ENCODE results near the gene FOXQ1. TPM values are rescaled to one million over a fixed set of nuclear protein-coding genes. Genes with fewer than 3 reads are reported as not detected.

FOXQ1 gene
- total and polyA plus RNA-seq, 10 of the 15 experiments (the other 5 are each of a cell fraction or from before 2014, with no cell fraction given) = 0.08 TPM; not detected in 9

DNA sequence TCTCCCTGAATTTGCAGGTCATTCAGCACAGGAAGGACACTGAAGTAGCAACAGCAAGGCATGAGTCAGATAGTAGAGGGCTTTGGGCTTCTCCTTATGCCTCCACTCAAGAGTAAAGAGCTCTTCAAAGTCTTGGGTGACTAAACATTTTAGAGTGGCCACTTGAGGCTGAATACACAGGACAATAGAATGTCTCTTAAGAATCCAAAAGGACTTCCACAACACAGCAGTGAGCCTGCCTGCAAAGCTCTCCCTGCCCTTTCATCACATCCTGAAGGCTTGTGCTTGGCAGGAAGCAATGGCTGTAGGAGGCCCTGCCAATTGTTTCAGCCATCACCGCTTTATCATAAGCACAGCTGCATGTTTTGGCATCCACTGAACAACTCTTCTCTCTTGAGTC is 36.8 kb downstream of the FOXQ1 start:
- H3K27me3 ChIP-seq (replicated peaks in 1 of 2; ENCODE audit: control insufficient read depth in 2 of 2, insufficient read depth in 2 of 2, low read length in 1 of 2) = no peaks in the 10 kb centered on the region; a peak in 2 of 4 replicates
- TF ChIP-seq SP1 (IDR thresholded peaks at IDR 0.05; ENCODE audit: low read depth, low read length) (no peak), SUPT20H (IDR thresholded peaks at IDR 0.05; ENCODE audit: borderline replicate concordance, control insufficient read depth, low read depth, low read length) (no peak), PAX8 (IDR thresholded peaks at IDR 0.05) (no peak), BHLHE40 (IDR thresholded peaks at IDR 0.05; ENCODE audit: borderline replicate concordance in 1 of 2, low read depth in 2 of 2, low read length in 1 of 2) (no peak), TBL1XR1 (IDR thresholded peaks at IDR 0.05; ENCODE audit: low read depth, low read length) (no peak)
- no peak overlapping the region for H2AFZ ChIP-seq (ENCODE audit: control insufficient read depth, low read depth, low read length)
- SMC1A ChIA-PET (ENCODE audit: uncharacterized antibody, unreplicated experiment) = interaction anchor here (0.6 kb wide), 1 partner anchor 424 kb away, joined by 3 read pairs; no protein-coding TSS in a partner anchor
- ATAC-seq (no peak), FAIRE-seq (no peak), DNase-seq (ENCODE audit: low read depth, low spot score) (no peak)
- intact Hi-C loops (cut with micrococcal nuclease; ENCODE audit: unreplicated experiment) (no loop called here), in situ Hi-C loops (cut with MboI) (no loop called here)
- RAD21 ChIA-PET (ENCODE audit: unreplicated experiment) = no interaction called here
- no peaks in the 10 kb centered on the region for H3K36me3 ChIP-seq (ENCODE audit: control insufficient read depth in 2 of 2, insufficient read depth in 2 of 2, low read length in 1 of 2)
- no peak overlapping the region for H3K4me3 ChIP-seq
- no peak overlapping the region for H3K9ac ChIP-seq (ENCODE audit: control insufficient read depth, insufficient read depth, low read length)
- H3K79me2 ChIP-seq (ENCODE audit: control insufficient read depth, insufficient read depth, low read length) = no peaks in the 10 kb centered on the region
- H4K20me1 ChIP-seq (ENCODE audit: control insufficient read depth, insufficient read depth) = no peaks in the 10 kb centered on the region
- CTCF ChIA-PET = no interaction called here
- peaks cover 3% of the 10 kb centered on the region; the same call in 2 of the 3 replicates for H3K9me3 ChIP-seq (replicated peaks; ENCODE audit: control insufficient read depth, insufficient read depth, low read length)
- H3K27ac ChIP-seq (ENCODE audit: control insufficient read depth, insufficient read depth) = no peak overlapping the region
- POLR2A ChIA-PET = no interaction called here
- WGBS (ENCODE audit: insufficient coverage, insufficient replicate concordance, low lambda C conversion rate, missing lambda C conversion rate) = 86% methylated on average over 1 of the region's 1 CpG
- no TSS peak for BruUV-seq (replicated peaks)
- no peak overlapping the region for H3K4me2 ChIP-seq (ENCODE audit: control insufficient read depth, insufficient read depth)
- no peaks in the 10 kb centered on the region for H3K4me1 ChIP-seq (ENCODE audit: control insufficient read depth, insufficient read depth, low read length)

DNA sequence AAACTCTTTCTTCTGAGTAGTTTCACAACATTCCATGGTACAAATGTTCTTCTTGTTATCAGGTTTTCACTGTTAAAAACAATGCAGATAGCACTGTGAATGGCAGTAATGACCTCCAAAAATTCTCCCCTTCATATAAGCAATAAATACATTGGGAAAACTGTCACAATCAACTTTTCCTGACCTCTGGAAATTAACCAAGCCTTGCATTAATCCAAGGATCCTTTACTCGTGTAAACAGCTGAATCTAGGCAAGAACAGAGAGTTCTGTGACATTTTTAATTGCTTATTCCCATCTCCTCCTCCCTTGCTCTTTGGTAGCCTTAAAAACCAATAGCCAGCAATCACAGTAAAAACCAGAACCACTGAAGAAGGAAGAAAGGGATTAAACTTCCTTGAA is 37.8 kb downstream of the FOXQ1 start:
- intact Hi-C loops (cut with micrococcal nuclease; ENCODE audit: unreplicated experiment) = no loop called here
- no TSS peak for BruUV-seq (replicated peaks)
- 0% methylated on average over 1 of the region's 1 CpG for WGBS (ENCODE audit: insufficient coverage, insufficient replicate concordance, low lambda C conversion rate, missing lambda C conversion rate)
- H3K79me2 ChIP-seq (ENCODE audit: control insufficient read depth, insufficient read depth, low read length) = no peaks in the 10 kb centered on the region
- FAIRE-seq (no peak), DNase-seq (ENCODE audit: low read depth, low spot score) (no peak), ATAC-seq (no peak)
- SMC1A ChIA-PET (ENCODE audit: uncharacterized antibody, unreplicated experiment) = no interaction called here
- no peaks in the 10 kb centered on the region for H3K4me1 ChIP-seq (ENCODE audit: control insufficient read depth, insufficient read depth, low read length)
- H3K27ac ChIP-seq (ENCODE audit: control insufficient read depth, insufficient read depth) = no peak overlapping the region
- H4K20me1 ChIP-seq (ENCODE audit: control insufficient read depth, insufficient read depth) = no peaks in the 10 kb centered on the region
- no peak overlapping the region for H3K4me2 ChIP-seq (ENCODE audit: control insufficient read depth, insufficient read depth)
- H3K36me3 ChIP-seq (ENCODE audit: control insufficient read depth in 2 of 2, insufficient read depth in 2 of 2, low read length in 1 of 2) = no peaks in the 10 kb centered on the region
- in situ Hi-C loops (cut with MboI) = no loop called here
- H3K9ac ChIP-seq (ENCODE audit: control insufficient read depth, insufficient read depth, low read length) = no peak overlapping the region
- RAD21 ChIA-PET (ENCODE audit: unreplicated experiment) = no interaction called here
- POLR2A ChIA-PET = no interaction called here
- TF ChIP-seq EED (IDR thresholded peaks at IDR 0.05; ENCODE audit: low read depth) = no peak
- TF ChIP-seq, protein P1, sequence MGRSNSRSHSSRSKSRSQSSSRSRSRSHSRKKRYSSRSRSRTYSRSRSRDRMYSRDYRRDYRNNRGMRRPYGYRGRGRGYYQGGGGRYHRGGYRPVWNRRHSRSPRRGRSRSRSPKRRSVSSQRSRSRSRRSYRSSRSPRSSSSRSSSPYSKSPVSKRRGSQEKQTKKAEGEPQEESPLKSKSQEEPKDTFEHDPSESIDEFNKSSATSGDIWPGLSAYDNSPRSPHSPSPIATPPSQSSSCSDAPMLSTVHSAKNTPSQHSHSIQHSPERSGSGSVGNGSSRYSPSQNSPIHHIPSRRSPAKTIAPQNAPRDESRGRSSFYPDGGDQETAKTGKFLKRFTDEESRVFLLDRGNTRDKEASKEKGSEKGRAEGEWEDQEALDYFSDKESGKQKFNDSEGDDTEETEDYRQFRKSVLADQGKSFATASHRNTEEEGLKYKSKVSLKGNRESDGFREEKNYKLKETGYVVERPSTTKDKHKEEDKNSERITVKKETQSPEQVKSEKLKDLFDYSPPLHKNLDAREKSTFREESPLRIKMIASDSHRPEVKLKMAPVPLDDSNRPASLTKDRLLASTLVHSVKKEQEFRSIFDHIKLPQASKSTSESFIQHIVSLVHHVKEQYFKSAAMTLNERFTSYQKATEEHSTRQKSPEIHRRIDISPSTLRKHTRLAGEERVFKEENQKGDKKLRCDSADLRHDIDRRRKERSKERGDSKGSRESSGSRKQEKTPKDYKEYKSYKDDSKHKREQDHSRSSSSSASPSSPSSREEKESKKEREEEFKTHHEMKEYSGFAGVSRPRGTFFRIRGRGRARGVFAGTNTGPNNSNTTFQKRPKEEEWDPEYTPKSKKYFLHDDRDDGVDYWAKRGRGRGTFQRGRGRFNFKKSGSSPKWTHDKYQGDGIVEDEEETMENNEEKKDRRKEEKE (IDR thresholded peaks at IDR 0.05) = no peak
- no peak for TF ChIP-seq RBBP5 (conservative IDR thresholded peaks at IDR 0.05)
- TF ChIP-seq NRF1 (conservative IDR thresholded peaks at IDR 0.05; ENCODE audit: low read depth, low read length) = no peak
- TF ChIP-seq HDAC2 (IDR thresholded peaks at IDR 0.05) = no peak
- no peak for TF ChIP-seq BMI1 (IDR thresholded peaks at IDR 0.05; ENCODE audit: borderline replicate concordance)
- TF ChIP-seq SREBF2 (IDR thresholded peaks at IDR 0.05; ENCODE audit: low read length) = no peak
- no peak for TF ChIP-seq IKZF2 (IDR thresholded peaks at IDR 0.05)
- TF ChIP-seq STAT1 (conservative IDR thresholded peaks at IDR 0.05) = no peak
- peaks cover 3% of the 10 kb centered on the region; the same call in 2 of the 3 replicates for H3K9me3 ChIP-seq (replicated peaks; ENCODE audit: control insufficient read depth, insufficient read depth, low read length)
- CTCF ChIA-PET = no interaction called here
- H3K4me3 ChIP-seq = no peak overlapping the region
- no peak overlapping the region for H2AFZ ChIP-seq (ENCODE audit: control insufficient read depth, low read depth, low read length)
- no peaks in the 10 kb centered on the region; a peak in 2 of 4 replicates for H3K27me3 ChIP-seq (replicated peaks in 1 of 2; ENCODE audit: control insufficient read depth in 2 of 2, insufficient read depth in 2 of 2, low read length in 1 of 2)
